Testis (tissue), 3 donors: Measurements from ENCODE around the gene KLRK1. TPM values are rescaled to one million over a fixed set of nuclear protein-coding genes. Genes with fewer than 3 reads are reported as not detected.
A peak's percentile ranks its signal among the peaks of the same experiment; 100 is the strongest.

Experiments
- DNase-seq: peaks from one replicate; pipeline ENCODE4 v3.0.0-alpha.2; 2019
- H3K27ac ChIP-seq, 2 donors: fragments of 200-600 bp; sonication (generic); one replicate each; pipeline ENCODE4 v1.5.1; 2019
- H3K27me3 ChIP-seq: fragments of 200-600 bp; sonication (generic); one replicate; pipeline ENCODE4 v1.5.1; 2019
- H3K36me3 ChIP-seq: fragments of 200-600 bp; sonication (generic); one replicate; pipeline ENCODE4 v1.5.1; 2017; ENCODE audit warnings: low read depth; ENCODE audit errors: missing control alignments
- H3K4me1 ChIP-seq: fragments of 200-600 bp; sonication (generic); one replicate; pipeline ENCODE4 v1.5.1; 2019
- H3K4me3 ChIP-seq, 2 donors: fragments of 200-600 bp; sonication (generic); one replicate each; pipeline ENCODE4 v1.5.1; 2017 to 2019
- H3K9me3 ChIP-seq: fragments of 200-600 bp; sonication (generic); one replicate; pipeline ENCODE4 v1.5.1; 2017
- CTCF ChIP-seq, 3 experiments: fragments of 450-650 bp in 2 of 3; fragments of 200-600 bp in 1 of 3; sonication (generic) in 1 of 3; IDR thresholded peaks; one replicate each; pipeline ENCODE4 v1.5.1; 2016 to 2019; ENCODE audit warnings: antibody characterized with exemption in 3 of 3, mild to moderate bottlenecking in 2 of 3, moderate library complexity in 1 of 3
- POLR2A ChIP-seq: fragments of 450-650 bp; IDR thresholded peaks from one replicate; pipeline ENCODE4 v1.6.1; 2017; ENCODE audit warnings: antibody characterized with exemption, mild to moderate bottlenecking, moderate library complexity
- WGBS, 2 donors: methylation state at CpG; one replicate each; pipeline ENCODE4 v1.1.5; 2018; 5-methylcytosine and 5-hydroxymethylcytosine counted together
- intact Hi-C: fragments of 100-400 bp; cut with DNase I; formaldehyde crosslinking; loops from one replicate; pipeline ENCODE4 v1.15.1; 2023; ENCODE audit warnings: low total_unique reads
- polyA plus RNA-seq: library from polyadenylated mRNA; stranded (reverse); fragments of 350-450 nt; fragmentation: Illumina TruSeq; extraction: RNeasy Lipid Tissue Mini Kit (QIAGEN cat#74804); gene quantifications from one replicate; pipeline ENCODE4 v1.2.3, GENCODE V29; 2014; ENCODE audit warnings: low read depth, low replicate concordance; ENCODE audit not compliant: insufficient read depth
- total RNA-seq, 2 donors: library from RNA; depleted of rRNA; stranded (reverse); fragments of >200 nt; gene quantifications; one replicate each; pipeline ENCODE4 v1.2.3, GENCODE V29; 2016

Gene KLRK1
- total and polyA plus RNA-seq, 3 donors from 2014 or later = 1.3 to 5.4 (median 2.8) TPM

GRCh38 chr12:10363658-10363913 lies 26.3 kb downstream of the KLRK1 start:
- intact Hi-C loops = no loop called here

GRCh38 chr12:10362828-10363657 lies 26.8 kb downstream of the KLRK1 start:
- H3K4me3 ChIP-seq = peak overlapping the region; percentile 70 to 71
- peak; percentile 22 for DNase-seq
- TF ChIP-seq POLR2A = no peak
- no peak for TF ChIP-seq CTCF (IDR thresholded peaks at IDR 0.05)
- WGBS, 2 donors = 31 to 41% methylated on average over 9 of the region's 9 CpGs
- no peaks in the 10 kb centered on the region for H3K36me3 ChIP-seq
- no peaks in the 10 kb centered on the region for H3K27me3 ChIP-seq
- H3K4me1 ChIP-seq = peaks cover 23% of the 10 kb centered on the region
- H3K9me3 ChIP-seq = no peaks in the 10 kb centered on the region
- peak overlapping the region; percentile 93 to 99 for H3K27ac ChIP-seq
- intact Hi-C loops = no loop called here

More at GRCh38 chr12:10363658-10363913, 26.3 kb downstream of the KLRK1 start:
- no peak for DNase-seq
- Histone ChIP-seq H3K36me3 (no peaks in the 10 kb centered on the region), H3K27me3 (no peaks in the 10 kb centered on the region), H3K27ac (peak overlapping the region; percentile 93 to 99), H3K4me3 (peak overlapping the region; percentile 70 to 71), H3K9me3 (no peaks in the 10 kb centered on the region), H3K4me1 (peaks cover 23% of the 10 kb centered on the region)
- 29 to 30% methylated on average over 5 of the region's 5 CpGs for WGBS, 2 donors
- no peak for TF ChIP-seq POLR2A
- TF ChIP-seq CTCF (IDR thresholded peaks at IDR 0.05) = no peak

GRCh38 chr12:10362325-10362724 lies 27.5 kb downstream of the KLRK1 start:
- peak overlapping the region; percentile 93 to 99 for H3K27ac ChIP-seq
- H3K27me3 ChIP-seq = no peaks in the 10 kb centered on the region
- TF ChIP-seq CTCF (IDR thresholded peaks at IDR 0.05) (no peak), POLR2A (no peak)
- no peaks in the 10 kb centered on the region for H3K36me3 ChIP-seq
- H3K9me3 ChIP-seq = no peaks in the 10 kb centered on the region
- H3K4me3 ChIP-seq = no peak overlapping the region
- DNase-seq = no peak
- H3K4me1 ChIP-seq = peaks cover 23% of the 10 kb centered on the region
- intact Hi-C loops = no loop called here
- WGBS, 2 donors = 53 to 64% methylated on average over 3 of the region's 3 CpGs

GRCh38 chr12:10361622-10362021 lies 28.2 kb downstream of the KLRK1 start:
- peak; percentile 15 for DNase-seq
- H3K4me1 ChIP-seq = peaks cover 23% of the 10 kb centered on the region
- H3K27me3 ChIP-seq = no peaks in the 10 kb centered on the region
- intact Hi-C loops = no loop called here
- TF ChIP-seq POLR2A = no peak
- no peak for TF ChIP-seq CTCF (IDR thresholded peaks at IDR 0.05)
- H3K27ac ChIP-seq = peak overlapping the region; percentile 39 to 99
- 62 to 77% methylated on average over 4 of the region's 4 CpGs for WGBS, 2 donors
- H3K4me3 ChIP-seq = no peak overlapping the region
- no peaks in the 10 kb centered on the region for H3K9me3 ChIP-seq
- no peaks in the 10 kb centered on the region for H3K36me3 ChIP-seq

- Histone ChIP-seq H3K9me3 (no peaks in the 10 kb centered on the region), H3K4me3 (no peak overlapping the region), H3K36me3 (no peaks in the 10 kb centered on the region), H3K27ac (peak overlapping the region; percentile 31 to 39), H3K4me1 (peaks cover 19% of the 10 kb centered on the region), H3K27me3 (no peaks in the 10 kb centered on the region)
- intact Hi-C loops = no loop called here
- DNase-seq = peak; percentile 70
- 68 to 81% methylated on average over 4 of the region's 4 CpGs for WGBS, 2 donors
- TF ChIP-seq CTCF (IDR thresholded peaks at IDR 0.05) = no peak
- no peak for TF ChIP-seq POLR2A
Observed at GRCh38 chr12:10361084-10361483, 28.8 kb downstream of the KLRK1 start.
